ENCODE results near the gene ERBB4. TPM values are rescaled to one million over a fixed set of nuclear protein-coding genes. Genes with fewer than 3 reads are reported as not detected.
A peak's percentile ranks its signal among the peaks of the same experiment; 100 is the strongest.
"Not testable (repeated sequence)": the region's sequence is repeated elsewhere in the genome, so short reads cannot be mapped to it uniquely, and the experiment has no call there.

Gene ERBB4
- total RNA-seq, 1 experiment from 2014 or later: 2.9 TPM

DNA sequence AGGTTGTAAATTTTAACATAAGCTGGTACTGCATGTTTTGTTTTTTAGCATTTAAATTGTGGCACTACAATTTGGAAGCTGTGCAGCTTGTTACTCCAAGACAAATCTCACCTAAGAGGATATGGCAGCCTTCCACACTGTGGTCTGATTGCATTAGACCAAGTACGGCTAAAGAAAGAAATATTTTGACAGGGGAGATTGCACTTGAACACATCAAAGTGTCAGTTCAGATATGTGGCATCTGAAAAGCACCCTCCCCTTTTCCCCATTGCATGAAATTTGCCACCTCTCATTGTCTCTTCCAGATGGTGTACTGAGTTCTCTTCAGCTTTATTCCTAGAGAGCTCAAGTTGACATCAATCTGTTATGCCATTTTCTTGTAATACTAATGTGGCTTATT is 295.9 kb downstream of the ERBB4 start:
- CTCF ChIA-PET: no interaction called here
- DNase-seq: no peak
- Mint-ChIP-seq H3K36me3 (ENCODE audit: insufficient read depth, unreplicated experiment) (no peaks in the 10 kb centered on the region), H3K4me1 (ENCODE audit: low read depth, unreplicated experiment) (no peaks in the 10 kb centered on the region), H3K9me3 (ENCODE audit: low read depth, unreplicated experiment) (no peaks in the 10 kb centered on the region), H3K4me3 (ENCODE audit: low read depth, unreplicated experiment) (no peak overlapping the region), H3K27ac (ENCODE audit: unreplicated experiment) (no peak overlapping the region), H3K27me3 (ENCODE audit: unreplicated experiment) (no peaks in the 10 kb centered on the region)
- intact Hi-C loops (cut with micrococcal nuclease; ENCODE audit: unreplicated experiment): loop anchor here (10.0 kb wide), 2 partner anchors 238 to 1208 kb away; no protein-coding TSS in a partner anchor
- no TSS peak for BruUV-seq (replicated peaks)
- TF ChIP-seq, protein P1, sequence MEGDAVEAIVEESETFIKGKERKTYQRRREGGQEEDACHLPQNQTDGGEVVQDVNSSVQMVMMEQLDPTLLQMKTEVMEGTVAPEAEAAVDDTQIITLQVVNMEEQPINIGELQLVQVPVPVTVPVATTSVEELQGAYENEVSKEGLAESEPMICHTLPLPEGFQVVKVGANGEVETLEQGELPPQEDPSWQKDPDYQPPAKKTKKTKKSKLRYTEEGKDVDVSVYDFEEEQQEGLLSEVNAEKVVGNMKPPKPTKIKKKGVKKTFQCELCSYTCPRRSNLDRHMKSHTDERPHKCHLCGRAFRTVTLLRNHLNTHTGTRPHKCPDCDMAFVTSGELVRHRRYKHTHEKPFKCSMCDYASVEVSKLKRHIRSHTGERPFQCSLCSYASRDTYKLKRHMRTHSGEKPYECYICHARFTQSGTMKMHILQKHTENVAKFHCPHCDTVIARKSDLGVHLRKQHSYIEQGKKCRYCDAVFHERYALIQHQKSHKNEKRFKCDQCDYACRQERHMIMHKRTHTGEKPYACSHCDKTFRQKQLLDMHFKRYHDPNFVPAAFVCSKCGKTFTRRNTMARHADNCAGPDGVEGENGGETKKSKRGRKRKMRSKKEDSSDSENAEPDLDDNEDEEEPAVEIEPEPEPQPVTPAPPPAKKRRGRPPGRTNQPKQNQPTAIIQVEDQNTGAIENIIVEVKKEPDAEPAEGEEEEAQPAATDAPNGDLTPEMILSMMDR (IDR thresholded peaks at IDR 0.05; ENCODE audit: unreplicated experiment): no peak

- intact Hi-C loops (cut with micrococcal nuclease; ENCODE audit: unreplicated experiment); DNase-seq; H3K36me3 Mint-ChIP-seq (ENCODE audit: insufficient read depth, unreplicated experiment): not testable (repeated sequence)
These were observed 300.4 kb downstream of the ERBB4 start for GRCh38 chr2:212238152-212238551.

GRCh38 chr2:212237350-212238095 is 301.1 kb downstream of the ERBB4 start:
- no peaks in the 10 kb centered on the region for H3K9me3 Mint-ChIP-seq (ENCODE audit: low read depth, unreplicated experiment)
- TF ChIP-seq, protein P1 (IDR thresholded peaks at IDR 0.05; ENCODE audit: unreplicated experiment): no peak
- H3K36me3 Mint-ChIP-seq (ENCODE audit: insufficient read depth, unreplicated experiment): no peaks in the 10 kb centered on the region
- DNase-seq: no peak
- CTCF ChIA-PET: no interaction called here
- no peaks in the 10 kb centered on the region for H3K27me3 Mint-ChIP-seq (ENCODE audit: unreplicated experiment)
- H3K27ac Mint-ChIP-seq (ENCODE audit: unreplicated experiment): no peak overlapping the region
- no TSS peak for BruUV-seq (replicated peaks)
- intact Hi-C loops (cut with micrococcal nuclease; ENCODE audit: unreplicated experiment): no loop called here
- no peak overlapping the region for H3K4me3 Mint-ChIP-seq (ENCODE audit: low read depth, unreplicated experiment)
- peaks cover 7% of the 10 kb centered on the region for H3K4me1 Mint-ChIP-seq (ENCODE audit: low read depth, unreplicated experiment)

More at GRCh38 chr2:212238152-212238551, 300.4 kb downstream of the ERBB4 start:
- CTCF ChIA-PET; H3K27ac Mint-ChIP-seq (ENCODE audit: unreplicated experiment); H3K9me3 Mint-ChIP-seq (ENCODE audit: low read depth, unreplicated experiment); H3K4me1 Mint-ChIP-seq (ENCODE audit: low read depth, unreplicated experiment); H3K4me3 Mint-ChIP-seq (ENCODE audit: low read depth, unreplicated experiment); BruUV-seq (replicated peaks); H3K27me3 Mint-ChIP-seq (ENCODE audit: unreplicated experiment): not testable (repeated sequence)

DNA sequence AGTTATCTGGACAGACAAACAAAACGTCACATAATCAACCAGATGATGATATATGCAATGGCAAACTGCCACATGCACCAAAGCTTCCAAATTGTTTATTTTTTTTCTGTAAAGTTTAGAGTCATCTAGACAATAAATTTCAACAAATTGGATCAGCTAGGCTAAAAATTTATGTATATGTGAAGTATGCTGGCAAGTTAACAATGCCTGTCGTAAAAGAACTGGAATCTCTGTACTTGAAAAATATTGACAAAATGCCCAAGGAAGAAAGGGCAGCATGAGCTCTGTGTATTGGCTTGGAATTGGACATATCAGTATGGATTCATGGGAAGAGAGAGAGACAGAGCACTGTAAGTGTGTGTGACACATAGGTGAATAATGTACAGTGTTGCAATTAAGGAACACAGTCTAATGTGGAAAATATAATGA is 309.8 kb downstream of the ERBB4 start:
- Mint-ChIP-seq H3K4me3 (ENCODE audit: low read depth, unreplicated experiment) (no peak overlapping the region), H3K9me3 (ENCODE audit: low read depth, unreplicated experiment) (no peaks in the 10 kb centered on the region), H3K36me3 (ENCODE audit: insufficient read depth, unreplicated experiment) (no peaks in the 10 kb centered on the region), H3K27me3 (ENCODE audit: unreplicated experiment) (no peaks in the 10 kb centered on the region), H3K27ac (ENCODE audit: unreplicated experiment) (no peak overlapping the region), H3K4me1 (ENCODE audit: low read depth, unreplicated experiment) (peaks cover 9% of the 10 kb centered on the region)
- intact Hi-C loops (cut with micrococcal nuclease; ENCODE audit: unreplicated experiment): no loop called here
- no TSS peak for BruUV-seq (replicated peaks)
- DNase-seq: no peak
- CTCF ChIA-PET: no interaction called here
- TF ChIP-seq, protein P1 (IDR thresholded peaks at IDR 0.05; ENCODE audit: unreplicated experiment): no peak

DNA sequence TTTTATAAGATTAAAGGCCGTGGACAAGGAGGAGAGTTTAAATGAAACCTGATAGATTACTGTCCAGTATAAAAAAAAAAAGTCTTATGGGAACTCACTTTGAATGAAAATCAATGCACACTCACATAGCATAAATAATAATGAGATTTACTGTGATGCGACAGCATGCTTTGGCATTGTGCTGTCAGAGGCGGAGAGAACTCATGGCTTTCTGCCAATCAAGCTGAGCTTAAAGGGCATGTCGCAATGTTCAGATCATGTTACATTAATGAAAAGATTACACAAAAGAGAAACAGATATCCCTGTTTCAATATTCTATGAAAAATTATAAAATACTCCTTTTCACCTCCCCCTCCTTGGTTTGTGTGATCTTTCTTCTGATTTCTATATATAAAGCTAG is 310.8 kb downstream of the ERBB4 start:
- H3K36me3 Mint-ChIP-seq (ENCODE audit: insufficient read depth, unreplicated experiment): no peaks in the 10 kb centered on the region
- CTCF ChIA-PET: interaction anchor here (0.7 to 0.8 kb wide), 3 partner anchors 21 to 1868 kb away, joined by 3 to 4 read pairs (median 3); no protein-coding TSS in a partner anchor
- intact Hi-C loops (cut with micrococcal nuclease; ENCODE audit: unreplicated experiment): no loop called here
- TF ChIP-seq, protein P1 (IDR thresholded peaks at IDR 0.05; ENCODE audit: unreplicated experiment): no peak
- H3K9me3 Mint-ChIP-seq (ENCODE audit: low read depth, unreplicated experiment): no peaks in the 10 kb centered on the region
- H3K4me3 Mint-ChIP-seq (ENCODE audit: low read depth, unreplicated experiment): no peak overlapping the region
- DNase-seq: peak; percentile 67
- BruUV-seq (replicated peaks): no TSS peak
- H3K27me3 Mint-ChIP-seq (ENCODE audit: unreplicated experiment): no peaks in the 10 kb centered on the region
- peaks cover 9% of the 10 kb centered on the region for H3K4me1 Mint-ChIP-seq (ENCODE audit: low read depth, unreplicated experiment)
- H3K27ac Mint-ChIP-seq (ENCODE audit: unreplicated experiment): peak overlapping the region; percentile 34

All from Calu3 (cell line).